Lower leg skin (tissue), 4 donors: ENCODE data around the gene E4F1. TPM values are rescaled to one million over a fixed set of nuclear protein-coding genes. Genes with fewer than 3 reads are reported as not detected.

Experiments used
- DNase-seq, 2 donors: peaks; one replicate each; pipeline ENCODE4 v3.0.0-alpha.2; 2019; ENCODE audit warnings: low spot score in 2 of 2
- H3K4me3 ChIP-seq: fragments of 200-600 bp; sonication (generic); 2 replicates; pipeline ENCODE4 v1.5.1; 2017; ENCODE audit warnings: mild to moderate bottlenecking, low read depth; ENCODE audit not compliant: poor library complexity, severe bottlenecking
- POLR2A ChIP-seq, 2 donors: fragments of 450-650 bp; IDR thresholded peaks; one replicate each; pipeline ENCODE4 v1.6.1; 2016 to 2017; ENCODE audit warnings: antibody characterized with exemption in 2 of 2, mild to moderate bottlenecking in 1 of 2, moderate library complexity in 1 of 2
- WGBS, 2 donors: methylation state at CpG; one replicate each; pipeline ENCODE4 v1.1.5; 2018; 5-methylcytosine and 5-hydroxymethylcytosine counted together
- intact Hi-C: fragments of 100-400 bp; cut with DNase I; formaldehyde crosslinking; loops from one replicate; pipeline ENCODE4 v1.15.0; 2023; ENCODE audit warnings: low total_unique reads
- total RNA-seq, 4 donors: library from RNA; depleted of rRNA; stranded (reverse); fragments of >200 nt; gene quantifications; one replicate each; pipeline ENCODE4 v1.1.0, GENCODE V29; 2016
- TF ChIP-seq, protein P1 (sequence below), 3 donors: fragments of 450-650 bp; IDR thresholded peaks; one replicate each; pipeline ENCODE4 v1.5.1; 2016; ENCODE audit warnings: antibody characterized with exemption in 3 of 3, mild to moderate bottlenecking in 3 of 3, moderate library complexity in 2 of 3

E4F1 gene
- total RNA-seq, 4 donors from 2014 or later, result 50.3 to 85.8 (median 57.4) TPM

DNA sequence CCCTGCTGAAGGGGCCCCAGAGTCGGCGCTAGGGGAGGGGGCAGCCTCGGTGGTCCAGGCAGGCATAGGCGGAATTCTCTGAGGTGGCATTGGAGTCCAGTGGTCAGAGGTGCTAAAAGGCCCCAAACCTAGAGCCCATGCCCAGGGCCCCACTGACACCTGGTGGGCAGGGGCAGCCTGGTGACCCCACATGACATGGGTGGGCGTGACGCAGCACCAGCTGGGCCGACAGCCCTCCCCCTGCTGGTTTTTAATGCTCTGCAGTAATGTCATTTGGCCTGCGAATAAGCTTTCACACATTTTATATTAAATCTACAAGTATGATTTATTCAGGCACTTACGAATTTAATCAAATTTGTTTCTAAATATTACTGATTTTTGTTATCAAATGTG is 46.7 kb downstream of the E4F1 start:
- intact Hi-C loops, result no loop called here
- no peak overlapping the region for H3K4me3 ChIP-seq
- no peak for DNase-seq
- TF ChIP-seq POLR2A (IDR thresholded peaks at IDR 0.05), result no peak
- TF ChIP-seq, protein P1, sequence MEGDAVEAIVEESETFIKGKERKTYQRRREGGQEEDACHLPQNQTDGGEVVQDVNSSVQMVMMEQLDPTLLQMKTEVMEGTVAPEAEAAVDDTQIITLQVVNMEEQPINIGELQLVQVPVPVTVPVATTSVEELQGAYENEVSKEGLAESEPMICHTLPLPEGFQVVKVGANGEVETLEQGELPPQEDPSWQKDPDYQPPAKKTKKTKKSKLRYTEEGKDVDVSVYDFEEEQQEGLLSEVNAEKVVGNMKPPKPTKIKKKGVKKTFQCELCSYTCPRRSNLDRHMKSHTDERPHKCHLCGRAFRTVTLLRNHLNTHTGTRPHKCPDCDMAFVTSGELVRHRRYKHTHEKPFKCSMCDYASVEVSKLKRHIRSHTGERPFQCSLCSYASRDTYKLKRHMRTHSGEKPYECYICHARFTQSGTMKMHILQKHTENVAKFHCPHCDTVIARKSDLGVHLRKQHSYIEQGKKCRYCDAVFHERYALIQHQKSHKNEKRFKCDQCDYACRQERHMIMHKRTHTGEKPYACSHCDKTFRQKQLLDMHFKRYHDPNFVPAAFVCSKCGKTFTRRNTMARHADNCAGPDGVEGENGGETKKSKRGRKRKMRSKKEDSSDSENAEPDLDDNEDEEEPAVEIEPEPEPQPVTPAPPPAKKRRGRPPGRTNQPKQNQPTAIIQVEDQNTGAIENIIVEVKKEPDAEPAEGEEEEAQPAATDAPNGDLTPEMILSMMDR (IDR thresholded peaks at IDR 0.05), result no peak
- 77 to 84% methylated on average over 8 to 9 of the region's 9 CpGs for WGBS, 2 donors

DNA sequence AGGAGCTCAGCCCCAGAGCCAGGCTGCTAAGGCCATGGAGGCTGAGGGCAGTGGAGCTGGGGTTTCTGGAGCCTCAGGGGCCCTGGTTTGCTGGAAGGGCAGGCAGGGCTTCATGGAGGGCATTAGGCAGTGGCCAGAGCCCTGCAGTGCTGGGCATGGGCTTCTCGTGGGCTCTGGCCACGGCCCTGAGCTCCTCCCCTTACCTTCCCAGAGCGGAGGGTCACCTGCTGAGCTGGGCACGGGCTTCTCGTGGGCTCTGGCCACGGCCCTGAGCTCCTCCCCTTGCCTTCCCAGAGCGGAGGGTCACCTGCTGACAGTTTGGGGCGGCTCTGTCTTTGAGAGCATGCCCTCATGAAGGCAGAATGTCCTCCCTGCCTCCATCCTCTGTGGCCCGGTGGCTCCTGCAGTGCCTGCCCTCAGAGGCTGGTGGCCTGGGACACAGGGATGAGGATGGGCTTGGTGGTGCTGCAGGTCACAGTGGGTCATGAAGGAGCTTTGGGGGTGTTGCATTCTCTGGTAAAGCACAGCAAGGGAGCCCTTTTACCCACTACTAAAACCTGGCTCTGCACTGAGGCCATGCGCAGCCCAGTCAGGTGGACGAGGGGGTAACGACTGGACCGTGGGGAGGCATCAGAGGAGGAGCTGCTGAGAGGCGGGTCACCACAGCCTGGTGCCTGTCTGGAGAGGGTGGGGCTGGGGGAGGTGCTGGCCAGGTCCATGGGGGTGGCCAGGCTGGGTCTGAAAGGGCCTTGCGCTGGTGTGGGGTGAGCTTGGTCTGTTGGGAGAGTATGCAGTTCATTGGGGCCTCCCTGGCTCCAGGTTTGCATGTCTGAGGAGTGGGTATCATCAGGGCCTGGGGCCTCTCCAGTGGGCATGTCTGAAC is 47.4 kb downstream of the E4F1 start:
- DNase-seq, result no peak
- TF ChIP-seq, protein P1 (IDR thresholded peaks at IDR 0.05), result no peak
- no peak for TF ChIP-seq POLR2A (IDR thresholded peaks at IDR 0.05)
- no peak overlapping the region for H3K4me3 ChIP-seq
- WGBS, 2 donors, result 76 to 85% methylated on average over 14 to 15 of the region's 15 CpGs
- intact Hi-C loops, result no loop called here

GRCh38 chr16:2271848-2272461 is 48.6 kb downstream of the E4F1 start:
- intact Hi-C loops, result no loop called here
- 90 to 93% methylated on average over 8 to 12 of the region's 14 CpGs for WGBS, 2 donors
- no peak overlapping the region for H3K4me3 ChIP-seq
- TF ChIP-seq, protein P1 (IDR thresholded peaks at IDR 0.05), result no peak
- no peak for TF ChIP-seq POLR2A (IDR thresholded peaks at IDR 0.05)
- DNase-seq, result no peak

GRCh38 chr16:2273484-2273883 is 50.1 kb downstream of the E4F1 start:
- DNase-seq, result no peak
- H3K4me3 ChIP-seq, result no peak overlapping the region

DNA sequence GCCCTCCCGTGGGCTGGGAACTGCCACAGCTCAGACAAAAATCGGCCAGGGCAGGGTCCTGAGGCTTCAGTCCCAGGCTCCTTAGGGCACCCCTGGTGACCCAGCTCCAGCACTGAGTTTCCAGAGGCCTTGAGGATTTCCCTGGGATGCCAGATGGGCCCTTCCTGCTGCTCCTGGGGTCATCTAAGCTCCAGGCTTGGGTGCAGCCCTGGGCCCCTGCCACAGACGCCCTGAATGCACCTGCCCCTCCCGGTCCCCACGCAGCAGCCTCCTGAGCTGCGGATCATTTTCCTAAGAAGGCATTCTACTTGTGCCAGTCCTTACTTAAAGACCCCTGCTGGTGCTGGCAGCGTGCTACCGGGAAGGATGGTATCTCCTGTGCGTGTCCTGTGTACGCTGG is 50.5 kb downstream of the E4F1 start:
- no peak overlapping the region for H3K4me3 ChIP-seq
- no peak for TF ChIP-seq POLR2A (IDR thresholded peaks at IDR 0.05)
- TF ChIP-seq, protein P1 (IDR thresholded peaks at IDR 0.05), result no peak
- intact Hi-C loops, result no loop called here
- 71 to 72% methylated on average over 9 to 10 of the region's 10 CpGs for WGBS, 2 donors
- DNase-seq, result no peak

More at GRCh38 chr16:2273484-2273883, 50.1 kb downstream of the E4F1 start:
- TF ChIP-seq POLR2A (IDR thresholded peaks at IDR 0.05), result no peak
- TF ChIP-seq, protein P1 (IDR thresholded peaks at IDR 0.05), result no peak
- intact Hi-C loops, result no loop called here
- 66 to 98% methylated on average over 4 to 12 of the region's 16 CpGs for WGBS, 2 donors
